ENCODE measurements around the gene INSYN2B. TPM values are rescaled to one million over a fixed set of nuclear protein-coding genes. Genes with fewer than 3 reads are reported as not detected.

The INSYN2B gene
- total RNA-seq, 1 experiment from 2014 or later = not detected

DNA sequence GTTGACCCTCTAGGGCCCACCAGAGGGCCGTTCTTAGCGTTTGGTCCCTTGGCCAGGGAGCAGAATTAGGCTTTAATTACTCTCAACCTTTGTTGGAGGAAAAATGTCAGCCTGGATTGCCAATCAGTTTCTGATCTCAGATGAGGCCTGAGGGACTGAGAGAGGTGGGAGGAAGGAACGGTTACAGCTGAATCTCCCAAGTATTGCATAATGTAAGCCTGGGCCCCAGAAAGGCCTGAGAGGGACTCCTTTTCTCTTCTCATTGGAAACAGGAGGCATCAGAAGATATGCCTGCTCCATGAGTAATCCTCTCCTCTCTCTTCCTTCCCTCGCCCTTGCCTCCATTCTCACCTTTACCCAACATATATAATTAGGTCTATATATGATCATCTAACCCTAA, 105.7 kb downstream of the INSYN2B start:
- H3K4me2 ChIP-seq (ENCODE audit: low read length) = no peak overlapping the region
- TF ChIP-seq SP1 (IDR thresholded peaks at IDR 0.05; ENCODE audit: low read depth) = no peak
- TF ChIP-seq ATF3 (IDR thresholded peaks at IDR 0.05) = no peak
- TF ChIP-seq EGR1 (IDR thresholded peaks at IDR 0.05; ENCODE audit: low read depth) = no peak
- no peak for TF ChIP-seq CBX3 (IDR thresholded peaks at IDR 0.05; ENCODE audit: low read depth)
- no peak for TF ChIP-seq ZFX (IDR thresholded peaks at IDR 0.05)
- TF ChIP-seq EZH2phosphoT487 (IDR thresholded peaks at IDR 0.05; ENCODE audit: borderline replicate concordance) = no peak
- TF ChIP-seq TCF7L2 (IDR thresholded peaks at IDR 0.05; ENCODE audit: borderline replicate concordance, extremely low read depth, insufficient read depth, insufficient read length) = no peak
- TF ChIP-seq, protein P1, sequence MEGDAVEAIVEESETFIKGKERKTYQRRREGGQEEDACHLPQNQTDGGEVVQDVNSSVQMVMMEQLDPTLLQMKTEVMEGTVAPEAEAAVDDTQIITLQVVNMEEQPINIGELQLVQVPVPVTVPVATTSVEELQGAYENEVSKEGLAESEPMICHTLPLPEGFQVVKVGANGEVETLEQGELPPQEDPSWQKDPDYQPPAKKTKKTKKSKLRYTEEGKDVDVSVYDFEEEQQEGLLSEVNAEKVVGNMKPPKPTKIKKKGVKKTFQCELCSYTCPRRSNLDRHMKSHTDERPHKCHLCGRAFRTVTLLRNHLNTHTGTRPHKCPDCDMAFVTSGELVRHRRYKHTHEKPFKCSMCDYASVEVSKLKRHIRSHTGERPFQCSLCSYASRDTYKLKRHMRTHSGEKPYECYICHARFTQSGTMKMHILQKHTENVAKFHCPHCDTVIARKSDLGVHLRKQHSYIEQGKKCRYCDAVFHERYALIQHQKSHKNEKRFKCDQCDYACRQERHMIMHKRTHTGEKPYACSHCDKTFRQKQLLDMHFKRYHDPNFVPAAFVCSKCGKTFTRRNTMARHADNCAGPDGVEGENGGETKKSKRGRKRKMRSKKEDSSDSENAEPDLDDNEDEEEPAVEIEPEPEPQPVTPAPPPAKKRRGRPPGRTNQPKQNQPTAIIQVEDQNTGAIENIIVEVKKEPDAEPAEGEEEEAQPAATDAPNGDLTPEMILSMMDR (IDR thresholded peaks at IDR 0.05 in 2 of 3, conservative IDR thresholded peaks at IDR 0.05 in 1 of 3; ENCODE audit: borderline replicate concordance in 1 of 3, insufficient read depth in 1 of 3, low read depth in 2 of 3, low read length in 2 of 3) = no peak
- TF ChIP-seq EZH2 (IDR thresholded peaks at IDR 0.05) = no peak
- no peak for TF ChIP-seq POLR2AphosphoS5 (IDR thresholded peaks at IDR 0.05; ENCODE audit: low read depth, low read length)
- no peak for TF ChIP-seq ELF1 (IDR thresholded peaks at IDR 0.05; ENCODE audit: borderline replicate concordance, low read depth)
- no peak for TF ChIP-seq JUND (IDR thresholded peaks at IDR 0.05)
- TF ChIP-seq ZNF274 (IDR thresholded peaks at IDR 0.05; ENCODE audit: low read depth, low read length) = no peak
- TF ChIP-seq SRF (IDR thresholded peaks at IDR 0.05; ENCODE audit: low read depth) = no peak
- no peak for TF ChIP-seq FOSL1 (IDR thresholded peaks at IDR 0.05; ENCODE audit: low read depth)
- no peak for TF ChIP-seq CEBPB (IDR thresholded peaks at IDR 0.05; ENCODE audit: low read depth)
- no peaks in the 10 kb centered on the region for H3K36me3 ChIP-seq (ENCODE audit: control insufficient read depth in 1 of 2, insufficient read depth in 2 of 2, low read length in 2 of 2)
- no peak overlapping the region for H3K27ac ChIP-seq (ENCODE audit: low read depth, low read length)
- H3K27me3 ChIP-seq (ENCODE audit: insufficient read depth, low read length) = peaks cover 29% of the 10 kb centered on the region
- no peaks in the 10 kb centered on the region for H3K4me1 ChIP-seq (ENCODE audit: control insufficient read depth in 1 of 2, insufficient read depth in 2 of 2, low read length in 2 of 2)
- DNase-seq (ENCODE audit: low read depth, low spot score) (no peak), ATAC-seq (no peak)
- intact Hi-C loops (cut with micrococcal nuclease) = no loop called here
- RAD21 ChIA-PET (ENCODE audit: low non-redundant PET in 1 of 2, low total read pairs in 2 of 2, uncharacterized antibody in 2 of 2, unreplicated experiment in 2 of 2) = no interaction called here
- no peaks in the 10 kb centered on the region for H3K9me3 ChIP-seq (ENCODE audit: control insufficient read depth in 1 of 2, insufficient read depth in 1 of 2, low read depth in 1 of 2, low read length in 2 of 2)
- CTCF ChIA-PET = no interaction called here
- H3K9ac ChIP-seq (ENCODE audit: low read length) = no peak overlapping the region
- POLR2A ChIA-PET = no interaction called here
- no peaks in the 10 kb centered on the region for H4K20me1 ChIP-seq (ENCODE audit: insufficient read depth)
- no peak overlapping the region for H2AFZ ChIP-seq (ENCODE audit: low read depth, low read length, poor library complexity, severe bottlenecking)
- no peaks in the 10 kb centered on the region for H3K9me2 ChIP-seq (ENCODE audit: insufficient read depth)
- no peaks in the 10 kb centered on the region for H3K79me2 ChIP-seq (ENCODE audit: insufficient read depth, low read length)
- H3K4me3 ChIP-seq (replicated peaks in 1 of 2; ENCODE audit: low read depth in 1 of 2, low read length in 2 of 2) = no peak overlapping the region
- BruUV-seq (replicated peaks) = no TSS peak
